SW480 (cell line): ENCODE measurements around the gene FLNB.
"Not testable (repeated sequence)": the region's sequence is repeated elsewhere in the genome, so short reads cannot be mapped to it uniquely, and the experiment has no call there.

ENCODE experiments used
- DNase-seq: peaks from one replicate; pipeline ENCODE4 v3.0.0-alpha.2; 2016; ENCODE audit warnings: low spot score

Gene FLNB

GRCh38 chr3:58052373-58053273 is 44.4 kb downstream of the FLNB start:
- DNase-seq, result peak; percentile 80

- DNase-seq, result no peak
Observed at GRCh38 chr3:58054652-58055051, 46.4 kb downstream of the FLNB start.

GRCh38 chr3:58055314-58055713 is 47.1 kb downstream of the FLNB start:
- no peak for DNase-seq

- not testable (repeated sequence) for DNase-seq
Observed at GRCh38 chr3:58055891-58056290, 47.7 kb downstream of the FLNB start.

- DNase-seq, result no peak
Observed at GRCh38 chr3:58058361-58059263, 50.4 kb downstream of the FLNB start.

GRCh38 chr3:58059349-58060321 is 51.4 kb downstream of the FLNB start:
- peak; percentile 66 for DNase-seq

GRCh38 chr3:58062472-58062871 is 54.2 kb downstream of the FLNB start:
- no peak for DNase-seq

- DNase-seq, result peak; percentile 78
Observed at GRCh38 chr3:58063022-58063815, 55.0 kb downstream of the FLNB start.

- DNase-seq, result no peak
Observed at GRCh38 chr3:58064923-58065638, 56.9 kb downstream of the FLNB start.

GRCh38 chr3:58065700-58066167 is 57.5 kb downstream of the FLNB start:
- no peak for DNase-seq

- no peak for DNase-seq
Observed at GRCh38 chr3:58066842-58067241, 58.6 kb downstream of the FLNB start.

- DNase-seq, result no peak
Observed at GRCh38 chr3:58068122-58068809, 60.0 kb downstream of the FLNB start.

GRCh38 chr3:58071480-58071971 is 63.3 kb downstream of the FLNB start:
- peak; percentile 36 for DNase-seq

- no peak for DNase-seq
Observed at GRCh38 chr3:58072052-58072762, 64.0 kb downstream of the FLNB start.

GRCh38 chr3:58072763-58073130 is 64.5 kb downstream of the FLNB start:
- no peak for DNase-seq

- DNase-seq, result no peak
Observed at GRCh38 chr3:58073301-58074108, 65.3 kb downstream of the FLNB start.

GRCh38 chr3:58074116-58074715 is 66.0 kb downstream of the FLNB start:
- no peak for DNase-seq
